Natural killer cell (primary cell): ENCODE measurements around the gene LLGL2. TPM values are rescaled to one million over a fixed set of nuclear protein-coding genes. Genes with fewer than 3 reads are reported as not detected.
A peak's percentile ranks its signal among the peaks of the same experiment; 100 is the strongest.

Experiments
- ATAC-seq, 3 donors: fragments of 150-1000 bp in 2 of 3; fragments of 200-7000 bp in 1 of 3; cut with Tn5 transposase; 1 replicate in 1 of 3; 2 replicates in 2 of 3; pipeline ENCODE4 v1.10.0; 2021; ENCODE audit warnings: mild to moderate bottlenecking in 2 of 3, moderate library complexity in 2 of 3
- DNase-seq, 2 donors: peaks; one replicate each; pipeline versions ENCODE4 v3.0.0 to v3.0.0-alpha.2; 2013 to 2021; ENCODE audit warnings: mixed read lengths in 1 of 2
- H3K27ac ChIP-seq: one replicate; pipeline ENCODE4 v1.5.1; 2013; ENCODE audit warnings: mild to moderate bottlenecking, low read length
- H3K27me3 ChIP-seq: one replicate; pipeline ENCODE4 v1.6.1; 2013; ENCODE audit warnings: low read length; ENCODE audit not compliant: control insufficient read depth, insufficient read depth
- H3K36me3 ChIP-seq: one replicate; pipeline ENCODE4 v1.6.1; 2013; ENCODE audit warnings: low read length; ENCODE audit not compliant: control insufficient read depth, insufficient read depth
- H3K4me1 ChIP-seq: one replicate; pipeline ENCODE4 v1.6.1; 2013; ENCODE audit warnings: low read length; ENCODE audit not compliant: control insufficient read depth, insufficient read depth
- H3K4me3 ChIP-seq: one replicate; pipeline ENCODE4 v1.5.1; 2013; ENCODE audit warnings: low read length
- H3K9me3 ChIP-seq: one replicate; pipeline ENCODE4 v1.6.1; 2013; ENCODE audit warnings: low read length; ENCODE audit not compliant: control insufficient read depth, insufficient read depth
- H3K27ac Mint-ChIP-seq, 2 donors: one replicate each; pipeline ENCODE4 v1.8.0; 2022; ENCODE audit warnings: mild to moderate bottlenecking in 2 of 2, mixed read lengths in 2 of 2, moderate library complexity in 1 of 2
- H3K27me3 Mint-ChIP-seq, 2 donors: one replicate each; pipeline ENCODE4 v1.8.0; 2022; ENCODE audit warnings: low read depth in 2 of 2, mixed read lengths in 2 of 2
- H3K36me3 Mint-ChIP-seq: one replicate; pipeline ENCODE4 v1.8.0; 2022; ENCODE audit warnings: mixed read lengths
- H3K4me1 Mint-ChIP-seq, 2 donors: one replicate each; pipeline ENCODE4 v1.8.0; 2022; ENCODE audit warnings: mixed read lengths in 2 of 2
- H3K4me3 Mint-ChIP-seq: one replicate; pipeline ENCODE4 v1.8.0; 2022; ENCODE audit warnings: mild to moderate bottlenecking, moderate library complexity, mixed read lengths
- H3K9me3 Mint-ChIP-seq, 2 donors: one replicate each; pipeline ENCODE4 v1.8.0; 2022; ENCODE audit warnings: mixed read lengths in 2 of 2
- WGBS: methylation state at CpG from one replicate; pipeline ENCODE4 v1.1.7; 2013; ENCODE audit warnings: missing lambda C conversion rate; ENCODE audit not compliant: insufficient coverage; 5-methylcytosine and 5-hydroxymethylcytosine counted together
- intact Hi-C: fragments of 100-400 bp; cut with micrococcal nuclease; formaldehyde crosslinking; loops from one replicate; pipeline ENCODE4 v1.14.2; 2022
- total RNA-seq, 4 donors: library from RNA; stranded (reverse); fragments of 120-200 nt in 1 of 4; gene quantifications; one replicate each; pipeline versions ENCODE4 v1.2.3 to v1.2.4, GENCODE V29; 2013 to 2022
- TF ChIP-seq, protein P1 (sequence below): fragments of 200-600 bp; IDR thresholded peaks from one replicate; pipeline ENCODE4 v1.8.0; 2022; ENCODE audit warnings: antibody characterized with exemption

Gene LLGL2
- total RNA-seq, 3 donors from 2014 or later (not counting 1 experiment from before 2014, with no cell fraction given) = 229 to 302 (median 244) TPM

DNA sequence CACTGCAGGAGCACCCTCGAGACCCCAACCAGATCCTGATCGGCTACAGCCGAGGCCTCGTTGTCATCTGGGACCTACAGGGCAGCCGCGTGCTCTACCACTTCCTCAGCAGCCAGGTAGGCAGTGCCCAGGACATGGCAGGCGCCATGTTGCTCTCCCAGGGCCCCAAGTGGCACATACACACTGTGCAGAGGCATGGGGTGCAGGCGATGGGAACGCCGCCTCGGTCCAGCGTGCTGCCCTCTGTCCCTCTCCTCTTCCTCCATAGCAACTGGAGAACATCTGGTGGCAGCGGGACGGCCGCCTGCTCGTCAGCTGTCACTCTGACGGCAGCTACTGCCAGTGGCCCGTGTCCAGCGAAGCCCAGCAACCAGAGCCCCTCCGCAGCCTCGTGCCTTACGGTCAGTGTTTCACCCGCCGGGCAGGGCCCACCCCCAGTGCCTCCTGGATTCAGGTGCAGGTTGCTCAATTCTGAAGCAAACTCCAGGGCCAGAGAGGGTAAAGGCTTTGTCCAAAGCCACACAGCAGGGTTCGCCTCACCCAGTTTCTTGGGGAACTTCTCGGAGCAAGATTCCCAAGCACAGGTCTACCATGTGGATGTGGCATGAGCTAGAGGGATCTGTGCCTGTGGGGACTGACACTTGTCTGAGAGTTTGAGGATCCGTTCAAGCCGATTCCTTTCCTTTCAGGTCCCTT lies 37.7 kb downstream of the LLGL2 start:
- DNase-seq (no peak), ATAC-seq (no peak)
- no peak overlapping the region for H3K27ac ChIP-seq
- intact Hi-C loops = no loop called here
- peaks cover 7% of the 10 kb centered on the region for H3K4me1 ChIP-seq
- peaks cover 56% of the 10 kb centered on the region for H3K36me3 ChIP-seq
- Mint-ChIP-seq H3K9me3 (no peaks in the 10 kb centered on the region), H3K27ac (no peak overlapping the region), H3K36me3 (no peaks in the 10 kb centered on the region), H3K4me3 (no peak overlapping the region), H3K27me3 (no peaks in the 10 kb centered on the region), H3K4me1 (peaks cover 5 to 6% of the 10 kb centered on the region in 2 donors)
- H3K27me3 ChIP-seq = no peaks in the 10 kb centered on the region
- TF ChIP-seq, protein P1, sequence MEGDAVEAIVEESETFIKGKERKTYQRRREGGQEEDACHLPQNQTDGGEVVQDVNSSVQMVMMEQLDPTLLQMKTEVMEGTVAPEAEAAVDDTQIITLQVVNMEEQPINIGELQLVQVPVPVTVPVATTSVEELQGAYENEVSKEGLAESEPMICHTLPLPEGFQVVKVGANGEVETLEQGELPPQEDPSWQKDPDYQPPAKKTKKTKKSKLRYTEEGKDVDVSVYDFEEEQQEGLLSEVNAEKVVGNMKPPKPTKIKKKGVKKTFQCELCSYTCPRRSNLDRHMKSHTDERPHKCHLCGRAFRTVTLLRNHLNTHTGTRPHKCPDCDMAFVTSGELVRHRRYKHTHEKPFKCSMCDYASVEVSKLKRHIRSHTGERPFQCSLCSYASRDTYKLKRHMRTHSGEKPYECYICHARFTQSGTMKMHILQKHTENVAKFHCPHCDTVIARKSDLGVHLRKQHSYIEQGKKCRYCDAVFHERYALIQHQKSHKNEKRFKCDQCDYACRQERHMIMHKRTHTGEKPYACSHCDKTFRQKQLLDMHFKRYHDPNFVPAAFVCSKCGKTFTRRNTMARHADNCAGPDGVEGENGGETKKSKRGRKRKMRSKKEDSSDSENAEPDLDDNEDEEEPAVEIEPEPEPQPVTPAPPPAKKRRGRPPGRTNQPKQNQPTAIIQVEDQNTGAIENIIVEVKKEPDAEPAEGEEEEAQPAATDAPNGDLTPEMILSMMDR = no peak
- H3K4me3 ChIP-seq = no peak overlapping the region
- H3K9me3 ChIP-seq = no peaks in the 10 kb centered on the region
- 95% methylated on average over 28 of the region's 28 CpGs for WGBS

- no peaks in the 10 kb centered on the region for H3K36me3 Mint-ChIP-seq
- intact Hi-C loops = no loop called here
- H3K4me1 ChIP-seq = peaks cover 7% of the 10 kb centered on the region
- H3K9me3 ChIP-seq = no peaks in the 10 kb centered on the region
- H3K27ac Mint-ChIP-seq = no peak overlapping the region
- no peak overlapping the region for H3K4me3 Mint-ChIP-seq
- H3K27me3 Mint-ChIP-seq = no peaks in the 10 kb centered on the region
- H3K4me3 ChIP-seq = no peak overlapping the region
- no peak overlapping the region for H3K27ac ChIP-seq
- no peak for ATAC-seq
- no peak for DNase-seq
- no peaks in the 10 kb centered on the region for H3K27me3 ChIP-seq
- H3K9me3 Mint-ChIP-seq = no peaks in the 10 kb centered on the region
- TF ChIP-seq, protein P1 = no peak
- H3K36me3 ChIP-seq = peaks cover 53% of the 10 kb centered on the region
- WGBS = 98% methylated on average over 11 of the region's 11 CpGs
- H3K4me1 Mint-ChIP-seq = peaks cover 0 to 6% of the 10 kb centered on the region in 2 donors
Measured at GRCh38 chr17:75564195-75564594, 38.7 kb downstream of the LLGL2 start.

- Histone ChIP-seq H3K9me3 (no peaks in the 10 kb centered on the region), H3K4me3 (no peak overlapping the region), H3K27me3 (no peaks in the 10 kb centered on the region), H3K27ac (no peak overlapping the region), H3K4me1 (peaks cover 7% of the 10 kb centered on the region), H3K36me3 (peaks cover 51% of the 10 kb centered on the region)
- intact Hi-C loops = no loop called here
- WGBS = 95% methylated on average over 7 of the region's 7 CpGs
- no peak overlapping the region for H3K27ac Mint-ChIP-seq
- no peaks in the 10 kb centered on the region for H3K27me3 Mint-ChIP-seq
- no peaks in the 10 kb centered on the region for H3K9me3 Mint-ChIP-seq
- no peaks in the 10 kb centered on the region for H3K36me3 Mint-ChIP-seq
- DNase-seq (no peak), ATAC-seq (no peak)
- H3K4me1 Mint-ChIP-seq = peaks cover 0 to 6% of the 10 kb centered on the region in 2 donors
- H3K4me3 Mint-ChIP-seq = no peak overlapping the region
- TF ChIP-seq, protein P1 = no peak
Measured at GRCh38 chr17:75565066-75565465, 39.6 kb downstream of the LLGL2 start.

- peak overlapping the region; percentile 29 to 52 for H3K27ac Mint-ChIP-seq
Measured at GRCh38 chr17:75565618-75566017, 40.1 kb downstream of the LLGL2 start.

More at GRCh38 chr17:75565618-75566017, 40.1 kb downstream of the LLGL2 start:
- Histone ChIP-seq H3K4me1 (peaks cover 12% of the 10 kb centered on the region), H3K27ac (no peak overlapping the region), H3K27me3 (no peaks in the 10 kb centered on the region), H3K9me3 (no peaks in the 10 kb centered on the region), H3K4me3 (no peak overlapping the region), H3K36me3 (peaks cover 56% of the 10 kb centered on the region)
- TF ChIP-seq, protein P1 = no peak
- WGBS = 92% methylated on average over 6 of the region's 6 CpGs
- Mint-ChIP-seq H3K27me3 (no peaks in the 10 kb centered on the region), H3K9me3 (no peaks in the 10 kb centered on the region), H3K36me3 (no peaks in the 10 kb centered on the region), H3K4me1 (peaks cover 0 to 6% of the 10 kb centered on the region in 2 donors), H3K4me3 (no peak overlapping the region)
- ATAC-seq (no peak), DNase-seq (no peak)
- intact Hi-C loops = no loop called here
